Body of pancreas (tissue), 4 donors: ENCODE measurements around the gene PPARA.

Source experiments
- CTCF ChIP-seq, 7 experiments: fragments of 450-650 bp in 4 of 7; fragments of 200-600 bp in 3 of 7; sonication (generic) in 3 of 7; IDR thresholded peaks; one replicate each; pipeline ENCODE4 v1.5.1; 2016 to 2019; ENCODE audit warnings: antibody characterized with exemption in 7 of 7
- POLR2A ChIP-seq, 3 donors: fragments of 450-650 bp; IDR thresholded peaks; one replicate each; pipeline ENCODE4 v1.6.1; 2016; ENCODE audit warnings: antibody characterized with exemption in 3 of 3, mild to moderate bottlenecking in 2 of 3

- TF ChIP-seq CTCF (IDR thresholded peaks at IDR 0.05) (no peak), POLR2A (IDR thresholded peaks at IDR 0.05) (no peak)
Measured at GRCh38 chr22:46109474-46110003, 40.8 kb upstream of the PPARA start.
